Stomach (tissue), 4 donors: ENCODE results near the gene ERI2.

Experiments used
- CTCF ChIP-seq, 7 experiments: fragments of 450-650 bp in 4 of 7; fragments of 200-600 bp in 3 of 7; sonication (generic) in 3 of 7; IDR thresholded peaks; one replicate each; pipeline ENCODE4 v1.5.1; 2016 to 2019; ENCODE audit warnings: antibody characterized with exemption in 7 of 7, control low read depth in 2 of 7, mild to moderate bottlenecking in 1 of 7
- POLR2AphosphoS5 ChIP-seq, 3 donors: sonication (generic); formaldehyde crosslinking; IDR thresholded peaks; one replicate each; pipeline ENCODE4 v1.6.1; 2016; ENCODE audit warnings: antibody characterized with exemption in 3 of 3

GRCh38 chr16:20768818-20769217 lies 37.5 kb downstream of the ERI2 start:
- TF ChIP-seq CTCF (IDR thresholded peaks at IDR 0.05) (no peak), POLR2AphosphoS5 (IDR thresholded peaks at IDR 0.05) (no peak)
